Breast epithelium (tissue), 3 donors: Measurements from ENCODE around the gene ZCCHC17.

Experiments used
- POLR2A ChIP-seq: fragments of 450-650 bp; IDR thresholded peaks from one replicate; pipeline ENCODE4 v1.6.1; 2016; ENCODE audit warnings: antibody characterized with exemption, mild to moderate bottlenecking, moderate library complexity
- POLR2AphosphoS5 ChIP-seq, 3 donors: sonication (generic); formaldehyde crosslinking; IDR thresholded peaks; one replicate each; pipeline ENCODE4 v1.6.1; 2017; ENCODE audit warnings: antibody characterized with exemption in 3 of 3
- TF ChIP-seq, protein P1 (sequence below), 3 donors: fragments of 450-650 bp; IDR thresholded peaks; one replicate each; pipeline ENCODE4 v1.5.1; 2016 to 2017; ENCODE audit warnings: antibody characterized with exemption in 3 of 3, mild to moderate bottlenecking in 3 of 3, moderate library complexity in 3 of 3

DNA sequence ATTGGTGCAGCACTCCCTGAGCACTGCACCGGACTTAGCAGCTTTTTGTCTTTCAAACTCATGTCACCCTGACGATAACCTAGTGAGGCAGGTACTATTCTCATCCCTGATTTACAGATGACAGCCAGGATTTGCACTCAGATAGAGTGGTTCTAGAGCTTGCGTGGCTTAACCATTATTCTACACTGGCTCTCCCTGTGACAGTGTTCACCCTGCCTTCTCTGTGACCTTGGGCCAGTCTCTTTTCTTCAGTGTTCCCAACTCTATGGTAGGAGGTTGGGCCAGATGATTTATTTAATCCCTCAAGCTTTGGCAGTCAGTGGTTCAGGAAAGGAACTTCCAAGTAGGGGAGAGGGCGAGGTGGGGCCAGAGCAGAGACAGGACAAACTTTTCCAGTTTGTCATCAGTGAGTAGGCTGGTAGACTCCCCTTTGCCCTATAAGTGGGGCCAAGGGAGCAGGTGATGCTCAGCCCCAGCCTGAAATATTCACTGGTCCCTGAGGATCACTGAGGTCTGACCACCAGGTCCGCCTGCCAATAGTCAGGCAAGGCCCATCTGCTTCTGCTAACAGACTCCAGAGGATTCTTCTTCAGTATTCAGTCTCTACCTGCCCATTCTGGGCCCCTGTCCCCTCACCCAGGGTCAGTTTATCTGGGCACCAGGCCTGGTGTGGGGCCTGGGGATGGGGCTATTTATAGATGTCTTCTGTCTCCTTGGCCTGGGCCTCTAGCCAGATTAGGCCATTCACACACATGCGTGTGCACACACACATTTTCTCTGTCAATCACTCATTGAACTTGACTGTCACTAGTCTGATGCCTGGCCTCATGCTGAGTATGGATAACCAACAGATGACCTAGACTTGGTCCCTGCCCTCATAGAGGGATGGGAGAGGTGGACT is 84.8 kb downstream of the ZCCHC17 start:
- TF ChIP-seq, protein P1, sequence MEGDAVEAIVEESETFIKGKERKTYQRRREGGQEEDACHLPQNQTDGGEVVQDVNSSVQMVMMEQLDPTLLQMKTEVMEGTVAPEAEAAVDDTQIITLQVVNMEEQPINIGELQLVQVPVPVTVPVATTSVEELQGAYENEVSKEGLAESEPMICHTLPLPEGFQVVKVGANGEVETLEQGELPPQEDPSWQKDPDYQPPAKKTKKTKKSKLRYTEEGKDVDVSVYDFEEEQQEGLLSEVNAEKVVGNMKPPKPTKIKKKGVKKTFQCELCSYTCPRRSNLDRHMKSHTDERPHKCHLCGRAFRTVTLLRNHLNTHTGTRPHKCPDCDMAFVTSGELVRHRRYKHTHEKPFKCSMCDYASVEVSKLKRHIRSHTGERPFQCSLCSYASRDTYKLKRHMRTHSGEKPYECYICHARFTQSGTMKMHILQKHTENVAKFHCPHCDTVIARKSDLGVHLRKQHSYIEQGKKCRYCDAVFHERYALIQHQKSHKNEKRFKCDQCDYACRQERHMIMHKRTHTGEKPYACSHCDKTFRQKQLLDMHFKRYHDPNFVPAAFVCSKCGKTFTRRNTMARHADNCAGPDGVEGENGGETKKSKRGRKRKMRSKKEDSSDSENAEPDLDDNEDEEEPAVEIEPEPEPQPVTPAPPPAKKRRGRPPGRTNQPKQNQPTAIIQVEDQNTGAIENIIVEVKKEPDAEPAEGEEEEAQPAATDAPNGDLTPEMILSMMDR (IDR thresholded peaks at IDR 0.05), result no peak
- no peak for TF ChIP-seq POLR2A
- no peak for TF ChIP-seq POLR2AphosphoS5 (IDR thresholded peaks at IDR 0.05)
